B cell (primary cell): ENCODE data around the gene FAM47C. TPM values are rescaled to one million over a fixed set of nuclear protein-coding genes. Genes with fewer than 3 reads are reported as not detected.
"Not testable (repeated sequence)": the region's sequence is repeated elsewhere in the genome, so short reads cannot be mapped to it uniquely, and the experiment has no call there.

ENCODE experiments used
- ATAC-seq: fragments of 200-7000 bp; cut with Tn5 transposase; one replicate; pipeline ENCODE4 v1.10.0; 2021; ENCODE audit warnings: low read depth, mild to moderate bottlenecking, moderate number of reproducible peaks, moderate library complexity
- CTCF ChIA-PET: fragments of 350-600 bp; sonication (Branson Sonifier 250); formaldehyde crosslinking; loops from one replicate; lab custom pipeline; 2021; ENCODE audit warnings: antibody characterized with exemption, inconsistent platforms; lab: Charles Lee
- POLR2A ChIA-PET: fragments of 350-600 bp; sonication (Branson Sonifier 250); formaldehyde crosslinking; loops from one replicate; lab custom pipeline; 2021; ENCODE audit warnings: antibody characterized with exemption; lab: Charles Lee
- DNase-seq: peaks from one replicate; pipeline ENCODE4 v3.0.0; 2013
- H2AFZ ChIP-seq: 2 replicates; pipeline ENCODE4 v1.6.1; 2012; ENCODE audit warnings: mild to moderate bottlenecking, low read depth, low read length; ENCODE audit not compliant: insufficient read depth, poor library complexity, severe bottlenecking
- H3K27ac ChIP-seq, 2 donors: 1 replicate in 1 of 2; 2 replicates in 1 of 2; pipeline ENCODE4 v1.5.1; 2012 to 2013; ENCODE audit warnings: low read length in 2 of 2, mild to moderate bottlenecking in 2 of 2, moderate library complexity in 1 of 2
- H3K27me3 ChIP-seq, 4 experiments: fragments of 200-600 bp in 1 of 4; sonication (generic) in 1 of 4; replicated peaks in 1 of 4; 1 replicate in 2 of 4; 2 replicates in 2 of 4; pipeline versions ENCODE4 v1.6.1 to v1.7.0; 2013 to 2016; ENCODE audit warnings: low read length in 3 of 4, mild to moderate bottlenecking in 2 of 4, mixed read lengths in 1 of 4, moderate library complexity in 1 of 4; ENCODE audit not compliant: insufficient read depth in 4 of 4, control insufficient read depth in 3 of 4; ENCODE audit errors: control extremely low read depth in 1 of 4
- H3K36me3 ChIP-seq, 2 experiments: replicated peaks in 1 of 2; 1 replicate in 1 of 2; 2 replicates in 1 of 2; pipeline versions ENCODE4 v1.6.1 to v1.7.1; 2013; ENCODE audit warnings: low read length in 1 of 2; ENCODE audit not compliant: insufficient read depth in 2 of 2, control insufficient read depth in 1 of 2; ENCODE audit errors: control extremely low read depth in 1 of 2, extremely low read depth in 1 of 2
- H3K4me1 ChIP-seq, 2 donors: fragments of 200-600 bp in 1 of 2; sonication (generic) in 1 of 2; 1 replicate in 1 of 2; 2 replicates in 1 of 2; pipeline versions ENCODE4 v1.5.1 to v1.6.1; 2013 to 2017; ENCODE audit warnings: low read length in 2 of 2; ENCODE audit not compliant: control insufficient read depth in 2 of 2, insufficient read depth in 2 of 2
- H3K4me2 ChIP-seq: replicated peaks from 2 replicates; pipeline ENCODE3; 2012; ENCODE audit warnings: mild to moderate bottlenecking, low read depth, low read length; ENCODE audit not compliant: poor library complexity, severe bottlenecking
- H3K4me3 ChIP-seq, 5 experiments: fragments of 200-600 bp in 1 of 5; sonication (generic) in 1 of 5; 1 replicate in 3 of 5; 2 replicates in 2 of 5; pipeline versions ENCODE4 v1.5.1 to v1.7.0; 2011 to 2016; ENCODE audit warnings: low read length in 4 of 5, mild to moderate bottlenecking in 4 of 5, low read depth in 2 of 5, control low read depth in 1 of 5, moderate library complexity in 1 of 5; ENCODE audit not compliant: insufficient read depth in 1 of 5; ENCODE audit errors: control extremely low read depth in 1 of 5, extremely low read depth in 1 of 5
- H3K79me2 ChIP-seq: fragments of 200-600 bp; sonication (generic); one replicate; pipeline ENCODE4 v1.6.0; 2016; ENCODE audit warnings: low read length; ENCODE audit not compliant: control insufficient read depth, insufficient read depth
- H3K9ac ChIP-seq: fragments of 200-600 bp; sonication (generic); 2 replicates; pipeline ENCODE4 v1.6.1; 2017; ENCODE audit warnings: mild to moderate bottlenecking, low read length, moderate library complexity
- H3K9me3 ChIP-seq, 3 donors: one replicate each; pipeline versions ENCODE4 v1.6.1 to v1.7.1; 2013; ENCODE audit warnings: low read length in 2 of 3; ENCODE audit not compliant: control insufficient read depth in 2 of 3, insufficient read depth in 1 of 3; ENCODE audit errors: control extremely low read depth in 1 of 3
- H4K20me1 ChIP-seq: 2 replicates; pipeline ENCODE4 v1.6.0; 2012; ENCODE audit warnings: mild to moderate bottlenecking, low read length; ENCODE audit not compliant: insufficient read depth, control insufficient read depth, poor library complexity, severe bottlenecking
- H3K27ac Mint-ChIP-seq: one replicate; pipeline ENCODE4 v1.8.0; 2021; ENCODE audit warnings: mixed read lengths
- H3K27me3 Mint-ChIP-seq: one replicate; pipeline ENCODE4 v1.8.0; 2021; ENCODE audit warnings: mixed read lengths
- H3K4me1 Mint-ChIP-seq: one replicate; pipeline ENCODE4 v1.8.0; 2021; ENCODE audit warnings: mixed read lengths
- H3K4me3 Mint-ChIP-seq: one replicate; pipeline ENCODE4 v1.8.0; 2021; ENCODE audit warnings: mixed read lengths
- H3K9me3 Mint-ChIP-seq: one replicate; pipeline ENCODE4 v1.8.0; 2022; ENCODE audit warnings: mixed read lengths; ENCODE audit not compliant: insufficient read depth
- EZH2 ChIP-seq: IDR thresholded peaks from 2 replicates; pipeline ENCODE4 v1.6.1; 2012; ENCODE audit warnings: borderline replicate concordance, low read depth, mild to moderate bottlenecking, moderate library complexity, low read length; ENCODE audit not compliant: insufficient read depth, poor library complexity, severe bottlenecking
- WGBS: methylation state at CpG from one replicate; pipeline ENCODE4 v1.1.5; 2013; ENCODE audit warnings: missing lambda C conversion rate; ENCODE audit not compliant: insufficient coverage; 5-methylcytosine and 5-hydroxymethylcytosine counted together
- intact Hi-C: fragments of 100-400 bp; cut with micrococcal nuclease; formaldehyde crosslinking; loops from one replicate; pipeline ENCODE4 v1.10.0; 2022
- polyA plus RNA-seq: library from polyadenylated mRNA; depleted of rRNA; stranded (reverse); fragments of >200 nt; gene quantifications from 2 replicates; pipeline ENCODE4 v1.2.3, GENCODE V29; 2012
- total RNA-seq, 2 donors: library from RNA; stranded (reverse); fragments of 120-200 nt in 1 of 2; gene quantifications; 1 replicate in 1 of 2; 2 replicates in 1 of 2; pipeline versions ENCODE4 v1.2.3 to v1.2.4, GENCODE V29; 2013 to 2022
- TF ChIP-seq, protein P1 (sequence below): fragments of 200-600 bp; IDR thresholded peaks from one replicate; pipeline ENCODE4 v1.8.0; 2022; ENCODE audit warnings: antibody characterized with exemption, mild to moderate bottlenecking

Gene FAM47C
- total and polyA plus RNA-seq, 2 donors (not counting 1 experiment from before 2014, with no cell fraction given) = not detected

DNA sequence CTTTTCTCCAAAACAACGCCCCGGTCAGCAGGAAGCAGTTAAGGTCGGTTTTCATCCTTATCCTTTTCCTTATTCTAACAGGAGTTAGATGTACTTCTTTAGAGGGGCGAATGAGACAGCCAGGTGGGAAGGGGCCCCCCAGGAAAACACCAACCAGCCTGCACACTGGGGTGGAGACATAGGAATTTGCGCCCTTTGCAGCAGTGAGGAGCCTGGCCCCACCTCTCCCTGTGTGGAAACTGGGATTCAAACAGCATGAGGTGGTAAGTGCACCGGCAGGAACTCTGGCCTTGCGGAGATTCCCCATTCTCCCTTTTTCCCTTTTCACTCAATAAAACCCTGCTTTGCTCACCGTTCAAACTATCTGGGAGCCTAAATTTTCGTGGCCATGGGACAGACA lies 8.0 kb upstream of the FAM47C start:
- CTCF ChIA-PET = no interaction called here
- no peak overlapping the region for H3K4me3 Mint-ChIP-seq

DNA sequence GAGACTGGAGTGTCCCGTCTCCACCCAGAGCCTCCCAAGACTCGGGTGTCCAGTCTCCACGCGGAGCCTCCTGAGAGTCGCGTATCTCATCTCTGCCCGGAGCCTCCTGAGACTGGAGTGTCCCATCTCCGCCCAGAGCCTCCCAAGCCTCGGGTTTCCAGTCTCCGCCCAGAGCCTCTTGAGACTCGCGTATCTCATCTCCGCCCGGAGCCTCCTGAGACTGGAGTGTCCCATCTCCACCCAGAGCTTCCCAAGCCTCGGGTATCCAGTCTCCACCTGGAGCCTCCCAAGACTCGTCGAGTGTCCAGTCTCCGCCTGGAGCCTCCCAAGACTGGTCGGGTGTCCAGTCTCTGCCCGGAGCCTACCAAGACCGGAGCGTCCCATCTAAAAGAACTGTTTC lies 2.3 kb downstream of the FAM47C start:
- Histone ChIP-seq H3K27me3 (no peaks in the 10 kb centered on the region), H3K9ac (no peak overlapping the region), H3K4me2 (no peak overlapping the region), H3K4me1 (no peaks in the 10 kb centered on the region), H3K27ac (no peak overlapping the region), H4K20me1 (no peaks in the 10 kb centered on the region), H3K79me2 (no peaks in the 10 kb centered on the region), H3K36me3 (no peaks in the 10 kb centered on the region), H3K4me3 (no peak overlapping the region), H2AFZ (no peak overlapping the region), H3K9me3 (peaks cover 0 to 20% (median 0%) of the 10 kb centered on the region in 3 donors)
- TF ChIP-seq, protein P1, sequence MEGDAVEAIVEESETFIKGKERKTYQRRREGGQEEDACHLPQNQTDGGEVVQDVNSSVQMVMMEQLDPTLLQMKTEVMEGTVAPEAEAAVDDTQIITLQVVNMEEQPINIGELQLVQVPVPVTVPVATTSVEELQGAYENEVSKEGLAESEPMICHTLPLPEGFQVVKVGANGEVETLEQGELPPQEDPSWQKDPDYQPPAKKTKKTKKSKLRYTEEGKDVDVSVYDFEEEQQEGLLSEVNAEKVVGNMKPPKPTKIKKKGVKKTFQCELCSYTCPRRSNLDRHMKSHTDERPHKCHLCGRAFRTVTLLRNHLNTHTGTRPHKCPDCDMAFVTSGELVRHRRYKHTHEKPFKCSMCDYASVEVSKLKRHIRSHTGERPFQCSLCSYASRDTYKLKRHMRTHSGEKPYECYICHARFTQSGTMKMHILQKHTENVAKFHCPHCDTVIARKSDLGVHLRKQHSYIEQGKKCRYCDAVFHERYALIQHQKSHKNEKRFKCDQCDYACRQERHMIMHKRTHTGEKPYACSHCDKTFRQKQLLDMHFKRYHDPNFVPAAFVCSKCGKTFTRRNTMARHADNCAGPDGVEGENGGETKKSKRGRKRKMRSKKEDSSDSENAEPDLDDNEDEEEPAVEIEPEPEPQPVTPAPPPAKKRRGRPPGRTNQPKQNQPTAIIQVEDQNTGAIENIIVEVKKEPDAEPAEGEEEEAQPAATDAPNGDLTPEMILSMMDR = no peak
- TF ChIP-seq EZH2 = no peak
- Mint-ChIP-seq H3K9me3 (no peaks in the 10 kb centered on the region), H3K4me3 (no peak overlapping the region), H3K27ac (no peak overlapping the region), H3K4me1 (no peaks in the 10 kb centered on the region), H3K27me3 (no peaks in the 10 kb centered on the region)
- ATAC-seq = no peak
- WGBS = 94% methylated on average over 12 of the region's 22 CpGs
- DNase-seq = no peak
- CTCF ChIA-PET = no interaction called here
- POLR2A ChIA-PET = no interaction called here
- intact Hi-C loops = no loop called here

More for the DNA sequence above, 8.0 kb upstream of the FAM47C start:
- intact Hi-C loops = no loop called here
- no peak overlapping the region for H3K4me2 ChIP-seq
- no peak for TF ChIP-seq EZH2
- TF ChIP-seq, protein P1 = no peak
- ATAC-seq (no peak), DNase-seq (no peak)
- no peaks in the 10 kb centered on the region for H3K27me3 ChIP-seq
- Mint-ChIP-seq H3K4me1 (no peaks in the 10 kb centered on the region), H3K9me3 (no peaks in the 10 kb centered on the region), H3K27ac (no peak overlapping the region), H3K27me3 (no peaks in the 10 kb centered on the region)
- WGBS = 80% methylated on average over 2 of the region's 9 CpGs
- no peaks in the 10 kb centered on the region for H4K20me1 ChIP-seq
- H3K4me3 ChIP-seq = no peak overlapping the region
- no peaks in the 10 kb centered on the region for H3K9me3 ChIP-seq
- H3K27ac ChIP-seq = no peak overlapping the region
- H2AFZ ChIP-seq = no peak overlapping the region
- H3K4me1 ChIP-seq = no peaks in the 10 kb centered on the region
- H3K79me2 ChIP-seq = no peaks in the 10 kb centered on the region
- H3K9ac ChIP-seq = no peak overlapping the region
- H3K36me3 ChIP-seq = no peaks in the 10 kb centered on the region
- POLR2A ChIA-PET = no interaction called here

DNA sequence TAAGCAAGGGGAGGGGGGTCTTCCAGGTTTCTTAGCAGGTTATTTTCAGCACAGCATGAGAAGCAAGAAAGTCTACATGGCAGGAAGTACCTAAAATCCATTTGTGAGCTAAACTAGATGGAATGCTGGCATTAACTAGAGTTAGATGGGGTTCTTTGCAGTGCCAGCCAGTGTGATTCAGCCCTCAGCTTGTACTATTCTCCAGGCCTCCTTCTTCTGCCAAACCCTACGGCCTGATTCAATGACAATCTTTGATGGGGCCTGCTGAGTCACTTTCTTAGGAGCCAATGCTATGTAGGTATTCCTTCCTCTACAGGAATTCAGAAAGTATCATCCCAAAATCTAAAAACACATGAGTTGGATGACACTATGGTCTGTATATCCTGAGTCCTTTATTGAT lies 26.1 kb downstream of the FAM47C start:
- ATAC-seq, intact Hi-C loops, POLR2A ChIA-PET: not testable (repeated sequence)

More for the DNA sequence above, 26.1 kb downstream of the FAM47C start:
- H3K4me3 Mint-ChIP-seq, H3K9ac ChIP-seq, H4K20me1 ChIP-seq, H3K27ac Mint-ChIP-seq, H3K79me2 ChIP-seq, H3K36me3 ChIP-seq, H3K9me3 ChIP-seq, H2AFZ ChIP-seq, H3K27ac ChIP-seq, H3K9me3 Mint-ChIP-seq, H3K27me3 ChIP-seq, DNase-seq, H3K4me2 ChIP-seq, H3K4me1 ChIP-seq, H3K27me3 Mint-ChIP-seq, H3K4me1 Mint-ChIP-seq, CTCF ChIA-PET, H3K4me3 ChIP-seq: not testable (repeated sequence)
- no CpG with 5 or more reads among the region's 1 CpG for WGBS
